HCT116 (cell line): ENCODE data around the gene SLC66A3.

Experiments used
- ATF3 ChIP-seq: IDR thresholded peaks from 2 replicates; pipeline ENCODE4 v1.6.1; 2012
- CEBPB ChIP-seq: IDR thresholded peaks from 2 replicates; pipeline ENCODE4 v1.6.1; 2012; ENCODE audit warnings: low read depth
- CTCF ChIP-seq, 3 experiments: fragments of 200-600 bp in 1 of 3; sonication (generic) in 1 of 3; IDR thresholded peaks in 2 of 3; conservative IDR thresholded peaks in 1 of 3; 2 replicates each; pipeline ENCODE4 v1.5.1; 2012 to 2017; ENCODE audit warnings: low read depth in 2 of 3, low read length in 2 of 3, antibody characterized with exemption in 1 of 3, borderline replicate concordance in 1 of 3, control low read depth in 1 of 3, mild to moderate bottlenecking in 1 of 3, mixed read lengths in 1 of 3, mixed run types in 1 of 3, moderate library complexity in 1 of 3; ENCODE audit not compliant: insufficient read depth in 1 of 3
- EGR1 ChIP-seq: IDR thresholded peaks from 2 replicates; pipeline ENCODE4 v1.6.1; 2012; ENCODE audit warnings: low read depth
- EZH2 ChIP-seq: fragments of 200-600 bp; sonication (generic); IDR thresholded peaks from 2 replicates; pipeline ENCODE4 v1.6.1; 2017; ENCODE audit warnings: antibody characterized with exemption, mixed run types
- EZH2phosphoT487 ChIP-seq: fragments of 200-600 bp; IDR thresholded peaks from 2 replicates; pipeline ENCODE4 v1.6.1; 2018; ENCODE audit warnings: antibody characterized with exemption, borderline replicate concordance
- MAX ChIP-seq: IDR thresholded peaks from 2 replicates; pipeline ENCODE4 v1.6.1; 2012
- POLR2A ChIP-seq: IDR thresholded peaks from 2 replicates; pipeline ENCODE4 v1.7.0; 2011; ENCODE audit warnings: borderline replicate concordance; ENCODE audit not compliant: insufficient read depth, insufficient read length; ENCODE audit errors: extremely low read depth
- POLR2AphosphoS5 ChIP-seq: IDR thresholded peaks from 2 replicates; pipeline ENCODE4 v1.6.1; 2011; ENCODE audit warnings: mild to moderate bottlenecking, low read depth, low read length, moderate library complexity
- REST ChIP-seq: IDR thresholded peaks from 2 replicates; pipeline ENCODE4 v1.6.1; 2012; ENCODE audit warnings: low read depth
- SP1 ChIP-seq: IDR thresholded peaks from 2 replicates; pipeline ENCODE4 v1.6.1; 2012; ENCODE audit warnings: low read depth
- SRF ChIP-seq: IDR thresholded peaks from 2 replicates; pipeline ENCODE4 v1.6.1; 2012; ENCODE audit warnings: low read depth

- TF ChIP-seq EZH2 (no peak), CTCF (IDR thresholded peaks at IDR 0.05 in 2 of 3, conservative IDR thresholded peaks at IDR 0.05 in 1 of 3; ENCODE audit: borderline replicate concordance in 1 of 3, insufficient read depth in 1 of 3, low read depth in 2 of 3, low read length in 2 of 3) (no peak), POLR2AphosphoS5 (no peak), POLR2A (no peak), CEBPB (no peak), ATF3 (no peak), REST (no peak), MAX (no peak), EZH2phosphoT487 (no peak), SP1 (no peak), SRF (no peak), EGR1 (no peak)
Measured at GRCh38 chr2:11163439-11164317, 8.4 kb downstream of the SLC66A3 start.
